Stimulated activated CD4-positive, alpha-beta T cell treated with anti-CD3 and anti-CD28 coated beads, Interleukin-15, amount 100 ng/mL, for 24 hours (primary cell): Measurements from ENCODE around the gene MARCKS.
A peak's percentile ranks its signal among the peaks of the same experiment; 100 is the strongest.

ENCODE experiments used
- DNase-seq: peaks from one replicate; pipeline ENCODE4 v3.0.0-alpha.2; 2020

The MARCKS gene, protein sequence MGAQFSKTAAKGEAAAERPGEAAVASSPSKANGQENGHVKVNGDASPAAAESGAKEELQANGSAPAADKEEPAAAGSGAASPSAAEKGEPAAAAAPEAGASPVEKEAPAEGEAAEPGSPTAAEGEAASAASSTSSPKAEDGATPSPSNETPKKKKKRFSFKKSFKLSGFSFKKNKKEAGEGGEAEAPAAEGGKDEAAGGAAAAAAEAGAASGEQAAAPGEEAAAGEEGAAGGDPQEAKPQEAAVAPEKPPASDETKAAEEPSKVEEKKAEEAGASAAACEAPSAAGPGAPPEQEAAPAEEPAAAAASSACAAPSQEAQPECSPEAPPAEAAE

DNA sequence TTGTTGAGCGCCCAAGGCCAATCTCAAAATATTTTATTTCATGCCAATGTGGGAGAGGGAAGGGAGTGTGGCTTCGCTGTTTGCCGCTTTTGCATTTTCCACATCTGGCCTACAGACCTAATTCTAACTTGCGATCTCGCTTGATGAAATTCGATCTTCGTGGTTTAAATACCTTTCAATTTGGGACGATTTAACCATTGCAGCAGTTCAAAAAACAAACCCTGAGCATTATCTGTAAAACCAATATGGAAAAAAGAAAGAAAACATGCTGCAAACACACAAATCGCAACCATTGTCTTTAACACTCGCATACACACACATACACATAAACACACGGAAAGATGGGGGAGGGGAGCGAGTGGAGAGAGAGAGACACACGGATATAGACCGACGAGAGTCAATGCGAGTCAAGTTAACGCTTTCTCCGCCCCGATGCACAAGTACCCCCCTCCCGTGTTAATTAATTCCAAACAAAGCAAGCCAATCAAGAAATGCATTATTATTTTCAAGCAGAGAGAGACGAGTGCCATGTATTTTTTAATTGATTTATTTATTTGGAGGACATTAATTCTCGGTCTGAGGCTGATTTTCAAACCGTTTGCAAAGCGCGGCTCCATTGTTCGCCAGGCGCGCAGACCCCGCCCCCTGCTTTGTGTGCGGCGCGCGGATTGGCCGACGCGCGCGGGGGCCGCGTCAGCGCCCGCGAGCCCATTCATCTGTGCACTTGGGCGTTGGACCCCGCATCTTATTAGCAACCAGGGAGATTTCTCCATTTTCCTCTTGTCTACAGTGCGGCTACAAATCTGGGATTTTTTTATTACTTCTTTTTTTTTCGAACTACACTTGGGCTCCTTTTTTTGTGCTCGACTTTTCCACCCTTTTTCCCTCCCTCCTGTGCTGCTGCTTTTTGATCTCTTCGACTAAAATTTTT, at the start of gene MARCKS:
MARCKS (plus strand) TSS at position 721 of the 931 bp plus-strand sequence. CDS start 401 bp downstream, outside the sequence.
- peak; percentile 63 for DNase-seq

DNA sequence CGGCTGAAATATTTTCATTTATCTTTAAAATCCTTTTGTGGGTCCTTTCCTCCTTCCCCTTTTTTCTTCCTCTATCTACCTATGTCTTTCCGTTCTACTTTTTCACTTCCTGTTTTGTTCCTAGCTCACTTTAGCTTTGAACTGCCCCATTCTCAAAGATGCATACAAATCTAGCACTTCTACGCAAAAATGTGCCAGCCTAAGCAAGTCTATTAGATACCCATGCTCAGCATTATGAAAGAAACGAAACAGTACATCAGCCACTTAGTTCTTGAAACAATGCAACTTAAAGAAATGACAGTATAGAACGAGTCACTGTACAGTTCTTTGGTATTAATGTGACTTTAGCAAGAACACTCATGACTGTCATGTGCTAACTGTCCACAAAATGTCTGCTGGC, 47.3 kb upstream of the MARCKS start:
- no peak for DNase-seq

DNA sequence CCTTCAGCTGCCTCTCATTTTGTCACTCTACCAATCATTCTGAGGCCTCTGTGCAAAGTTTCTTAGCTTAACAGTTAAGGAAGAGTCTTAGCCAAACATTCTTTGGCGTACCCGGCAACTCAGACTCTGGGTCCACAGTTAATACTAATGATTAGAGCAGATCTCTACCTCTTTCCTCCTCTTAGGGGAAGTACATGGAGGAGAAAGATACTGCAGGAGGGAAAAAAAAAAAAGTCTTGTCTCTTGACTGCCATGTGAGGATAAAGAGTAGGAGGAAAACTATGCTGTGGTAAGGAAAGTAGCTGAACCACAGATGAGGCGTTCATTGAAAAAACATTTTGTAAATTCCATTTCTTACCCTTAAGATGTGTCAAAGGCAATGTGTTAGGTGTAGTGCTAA, 44.0 kb upstream of the MARCKS start:
- DNase-seq, result no peak

DNA sequence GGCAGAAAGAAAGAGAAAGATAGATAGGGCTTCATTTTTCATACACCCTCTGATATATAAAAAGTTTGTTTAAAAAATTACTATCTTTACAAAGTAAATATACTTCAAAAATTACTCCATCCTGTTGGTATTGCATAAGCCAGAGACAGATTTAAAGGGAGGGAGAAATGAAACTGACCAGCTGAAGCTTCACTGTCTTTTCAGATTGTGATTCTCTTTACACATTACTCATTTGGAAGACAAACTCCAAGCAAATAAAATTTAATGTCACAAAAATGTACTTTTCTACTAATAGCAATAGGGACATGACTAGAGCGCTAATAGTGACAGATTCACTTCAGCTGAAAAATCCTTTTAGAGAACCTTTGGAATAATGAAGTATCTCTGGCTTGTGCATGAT, 38.6 kb upstream of the MARCKS start:
- no peak for DNase-seq

DNA sequence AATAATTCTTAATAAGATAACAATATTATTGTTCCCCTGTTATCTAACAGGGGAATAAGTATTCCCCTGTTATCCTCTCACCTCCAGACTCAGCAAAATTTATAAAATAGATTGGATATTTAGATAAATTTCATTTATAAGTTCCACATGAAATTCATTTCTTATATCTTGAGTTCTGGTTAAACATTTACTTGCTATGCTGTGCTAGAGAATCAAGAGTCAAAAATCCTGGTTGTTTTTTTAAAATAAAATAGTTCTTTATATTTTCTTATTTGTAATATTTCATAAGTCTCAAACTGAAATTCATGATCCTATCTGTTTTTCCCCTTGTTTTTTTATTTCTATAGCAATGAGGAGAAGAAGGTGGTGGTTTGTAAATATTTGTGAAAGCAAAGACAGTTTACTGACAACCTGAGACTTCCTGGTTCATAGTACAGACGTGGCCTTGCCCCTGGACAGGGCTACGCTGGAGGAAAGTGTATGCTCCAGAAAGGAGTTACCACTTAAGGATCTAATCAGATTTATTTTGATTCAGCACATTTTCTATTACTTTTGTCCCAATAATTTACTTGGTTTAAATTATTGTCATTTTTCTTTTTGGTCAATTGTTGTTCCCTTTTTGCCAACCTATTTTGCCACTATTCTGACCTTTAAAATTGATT, 37.8 kb upstream of the MARCKS start:
- DNase-seq, result no peak

DNA sequence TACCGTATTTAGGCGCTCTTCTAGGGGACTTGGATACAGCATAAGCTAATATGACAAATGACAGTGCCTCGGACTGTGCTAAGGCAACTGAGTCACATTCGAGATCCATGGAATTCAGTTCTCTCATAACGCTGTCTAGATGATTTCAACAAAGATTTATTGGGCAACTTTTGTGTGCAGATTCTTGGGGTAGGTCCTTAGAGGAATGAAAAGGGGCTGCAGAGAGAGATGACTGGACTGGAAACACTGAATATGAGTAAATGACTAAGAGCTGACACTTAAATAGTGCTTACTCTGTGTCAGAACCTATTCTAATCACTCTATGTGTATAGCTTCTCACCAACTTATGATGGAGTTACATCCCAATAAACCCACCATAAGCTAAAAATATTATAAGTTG, 36.4 kb upstream of the MARCKS start:
- DNase-seq, result no peak

DNA sequence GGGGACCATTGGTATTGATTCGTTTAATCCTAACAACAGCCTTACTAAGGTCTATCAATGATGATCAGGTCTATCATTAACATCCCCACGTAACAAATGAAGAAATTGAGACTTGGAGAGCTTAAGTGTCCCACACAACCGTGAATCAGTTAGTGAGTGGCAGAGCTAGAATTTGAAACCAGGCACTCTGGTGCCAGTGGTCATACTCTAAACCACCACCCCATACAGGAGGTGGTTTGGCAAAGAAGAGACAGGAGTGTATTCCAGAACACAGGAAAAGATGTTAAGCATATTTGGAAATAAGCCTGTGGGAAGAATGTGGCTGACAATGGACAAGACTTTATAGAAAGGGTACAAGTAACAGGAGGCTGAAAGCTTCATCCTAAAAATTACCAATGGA, 35.7 kb upstream of the MARCKS start:
- DNase-seq, result no peak

DNA sequence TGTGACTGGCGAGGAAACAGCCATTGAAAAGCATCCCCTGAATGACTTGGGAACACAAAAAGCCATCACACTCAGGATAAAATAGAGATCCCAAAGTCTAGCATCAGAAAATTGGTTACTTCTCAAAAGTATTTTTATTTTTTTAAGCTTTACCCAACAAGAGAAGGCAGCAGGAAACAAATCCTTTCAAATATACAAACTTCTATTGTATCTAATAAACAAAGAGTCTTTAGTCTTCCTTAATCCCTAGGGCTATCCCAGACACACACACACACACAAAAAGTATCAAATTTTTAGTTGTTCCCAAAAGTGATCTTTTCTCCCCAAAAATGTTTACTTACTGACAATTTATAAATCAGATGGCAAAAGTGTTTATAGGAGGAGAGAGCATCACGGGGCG, 33.2 kb upstream of the MARCKS start:
- DNase-seq, result no peak

DNA sequence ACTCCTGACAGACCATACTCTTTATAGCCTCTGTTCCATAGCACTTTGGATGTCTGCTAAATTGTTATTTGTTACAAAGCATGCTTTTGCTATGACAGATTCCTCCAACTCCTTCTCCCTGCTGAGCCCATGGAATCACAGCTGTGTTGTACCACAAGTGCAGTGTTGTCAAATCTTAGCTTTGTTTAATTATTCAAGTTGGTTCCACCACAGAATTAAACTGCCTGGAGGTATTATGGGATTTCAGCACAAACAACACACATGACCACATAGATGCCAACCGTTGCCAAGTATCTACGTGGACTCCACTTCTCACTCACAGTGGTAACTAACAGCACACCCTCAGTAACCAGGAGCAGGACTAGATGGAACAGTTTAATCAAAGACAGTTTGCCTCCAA, 32.7 kb upstream of the MARCKS start:
- DNase-seq, result no peak

DNA sequence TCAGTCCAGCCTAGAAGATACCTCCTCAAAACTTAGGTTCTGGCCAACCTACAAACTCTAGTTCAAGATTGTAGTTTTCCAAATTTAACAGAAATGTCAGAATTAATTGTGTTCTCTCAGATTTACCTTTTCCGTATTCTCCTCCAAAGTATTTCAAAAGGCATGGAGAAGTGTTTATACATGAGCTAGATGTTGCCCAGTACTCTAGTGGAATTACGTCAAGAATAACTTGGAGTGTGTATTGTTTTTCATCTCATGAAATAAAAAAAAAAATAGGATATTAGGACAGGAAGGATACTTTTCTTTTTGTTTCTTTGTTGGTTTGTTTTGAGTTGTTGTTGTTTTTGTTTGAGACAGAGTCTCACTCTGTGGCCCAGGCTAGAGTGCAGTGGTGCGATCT, 32.3 kb upstream of the MARCKS start:
- DNase-seq, result no peak

DNA sequence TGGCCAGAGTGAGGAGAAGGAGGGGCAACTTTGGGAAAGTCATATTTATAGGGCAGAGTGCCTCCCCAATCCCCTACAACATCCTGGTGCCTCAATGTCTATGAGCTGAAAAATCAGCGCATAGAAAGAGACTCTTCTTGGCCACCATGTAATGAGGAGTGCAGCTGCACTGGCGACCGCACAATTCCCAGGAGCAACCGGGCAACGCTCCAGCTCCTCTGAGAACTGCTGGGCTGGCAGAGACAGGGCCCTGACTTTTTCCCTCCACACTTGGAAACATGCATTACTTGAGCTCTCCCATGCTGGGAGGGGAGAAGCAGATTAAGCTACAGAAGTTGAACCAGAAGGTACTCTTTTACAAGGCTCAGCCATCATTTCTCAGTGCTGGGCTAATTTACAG, 31.4 kb upstream of the MARCKS start:
- no peak for DNase-seq

DNA sequence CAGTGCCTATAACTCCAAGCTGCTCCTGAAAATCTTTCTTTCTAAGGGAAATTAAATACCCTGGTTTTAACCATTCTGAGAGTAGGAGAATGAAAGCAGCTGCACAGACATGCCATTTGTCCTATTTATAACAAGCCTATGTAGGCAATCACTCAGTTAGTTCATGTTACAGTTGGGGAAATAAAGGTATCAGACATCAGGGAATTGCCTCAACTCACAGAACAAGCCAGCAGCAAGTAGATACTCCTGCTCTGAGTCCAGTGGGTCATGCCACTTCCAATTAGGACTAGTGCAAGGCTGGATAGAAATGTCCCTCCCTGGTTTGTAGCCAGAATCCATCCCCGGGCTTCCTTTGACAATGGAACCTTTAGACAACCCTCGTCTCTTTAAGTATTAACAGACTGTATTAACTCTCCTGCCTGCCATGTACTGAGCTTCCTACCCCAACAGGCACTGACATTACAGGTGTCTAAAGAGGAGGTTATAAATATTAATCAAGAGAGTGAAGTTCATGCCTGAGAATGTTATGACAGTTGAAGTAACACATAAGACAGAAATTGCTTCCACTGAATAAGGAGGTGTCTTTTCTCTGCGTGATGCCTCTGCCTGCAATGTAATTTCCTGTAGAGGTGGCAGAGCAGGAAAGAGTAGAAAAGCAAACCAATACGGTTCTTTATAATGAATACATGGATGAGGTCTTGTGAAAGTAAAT, 28.0 kb upstream of the MARCKS start:
- no peak for DNase-seq

DNA sequence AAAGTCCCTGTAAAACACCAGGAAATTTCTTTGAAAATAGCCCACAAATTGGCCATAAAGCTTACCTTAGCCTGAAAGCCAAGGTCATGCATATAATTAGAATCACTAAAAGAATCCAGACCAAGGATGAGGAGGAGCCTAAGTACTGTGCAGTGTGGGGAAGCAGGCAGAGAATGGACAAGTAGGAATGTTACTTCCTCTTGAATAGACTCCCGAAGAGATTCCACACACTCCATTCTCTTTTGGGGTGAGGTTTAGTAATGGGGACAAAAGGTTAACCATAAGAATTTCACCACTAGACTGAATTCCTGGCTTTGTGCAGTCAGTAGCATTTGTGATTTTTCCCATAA, 27.5 kb upstream of the MARCKS start:
- DNase-seq, result no peak

DNA sequence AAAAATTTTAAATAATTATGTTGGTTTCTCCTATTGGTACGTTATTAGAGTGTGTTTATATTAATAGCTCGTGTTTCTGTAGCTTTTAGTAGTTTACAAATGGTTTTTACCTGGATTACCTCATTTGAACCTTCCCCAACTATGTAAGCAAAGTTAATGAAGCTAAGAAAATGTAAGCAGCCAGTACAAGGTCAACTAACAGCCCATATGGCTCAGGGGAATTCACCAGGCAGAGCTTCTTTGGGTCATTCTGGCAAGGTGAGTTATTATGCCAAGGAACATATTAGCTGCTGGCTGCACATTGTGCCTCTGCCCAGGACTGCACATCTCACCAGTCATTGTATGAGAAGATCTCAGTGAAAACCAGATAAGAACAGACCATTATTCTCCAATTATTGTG, 27.0 kb upstream of the MARCKS start:
- DNase-seq, result no peak

DNA sequence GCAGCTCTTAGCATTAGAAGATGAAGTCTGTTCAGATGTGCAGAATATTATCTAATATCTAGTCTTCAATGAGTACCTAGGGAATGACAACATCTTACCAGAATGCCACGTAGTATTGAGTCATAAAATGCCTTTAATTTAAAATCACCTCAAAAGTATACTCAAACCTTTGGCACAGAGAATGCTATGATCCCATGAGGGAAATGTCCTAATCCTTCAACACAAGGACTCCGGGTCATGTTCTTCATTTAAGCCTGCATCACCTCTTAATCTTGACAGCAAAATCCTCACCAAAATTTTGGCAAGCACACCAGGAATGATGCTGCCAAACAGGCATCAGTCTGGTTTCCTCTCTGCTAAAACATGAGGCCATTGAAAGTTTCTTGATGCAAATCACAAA, 23.6 kb upstream of the MARCKS start:
- no peak for DNase-seq

DNA sequence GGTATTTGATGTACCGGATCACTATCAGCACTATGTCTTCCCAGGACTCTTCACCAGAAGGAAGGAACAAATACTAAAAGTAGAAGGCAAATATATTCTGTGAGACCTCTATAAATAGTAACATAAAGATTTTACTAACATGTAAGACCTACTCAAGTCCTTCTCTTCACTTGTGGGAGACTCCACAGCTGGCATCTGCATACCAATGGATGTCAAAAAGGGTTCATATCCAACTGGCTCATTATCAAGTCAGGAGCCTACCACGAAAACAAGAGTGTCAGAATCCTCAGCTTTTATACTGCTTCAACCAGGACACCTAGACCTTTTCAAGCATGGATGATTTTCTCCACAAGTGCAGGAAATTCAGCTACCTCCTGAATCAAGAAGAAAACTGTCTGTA, 20.0 kb upstream of the MARCKS start:
- DNase-seq, result no peak

DNA sequence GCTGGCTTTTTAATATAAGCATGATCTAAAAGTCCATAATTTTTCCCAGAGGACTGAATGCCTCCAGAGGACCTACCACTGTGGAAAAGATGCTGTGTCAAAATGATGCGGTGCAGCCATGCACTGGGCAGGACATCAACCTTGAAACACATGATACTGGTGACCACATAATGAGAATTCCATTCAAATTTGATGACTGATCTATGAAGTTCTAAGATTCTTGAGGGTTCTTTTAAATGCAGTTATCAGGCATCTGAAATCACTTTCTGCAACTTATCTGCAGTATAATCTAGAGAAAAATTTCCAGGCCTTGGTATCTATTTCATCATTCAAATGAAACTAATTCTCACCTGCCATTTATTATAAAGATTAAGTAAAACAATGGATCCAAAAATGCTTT, 15.0 kb upstream of the MARCKS start:
- no peak for DNase-seq

DNA sequence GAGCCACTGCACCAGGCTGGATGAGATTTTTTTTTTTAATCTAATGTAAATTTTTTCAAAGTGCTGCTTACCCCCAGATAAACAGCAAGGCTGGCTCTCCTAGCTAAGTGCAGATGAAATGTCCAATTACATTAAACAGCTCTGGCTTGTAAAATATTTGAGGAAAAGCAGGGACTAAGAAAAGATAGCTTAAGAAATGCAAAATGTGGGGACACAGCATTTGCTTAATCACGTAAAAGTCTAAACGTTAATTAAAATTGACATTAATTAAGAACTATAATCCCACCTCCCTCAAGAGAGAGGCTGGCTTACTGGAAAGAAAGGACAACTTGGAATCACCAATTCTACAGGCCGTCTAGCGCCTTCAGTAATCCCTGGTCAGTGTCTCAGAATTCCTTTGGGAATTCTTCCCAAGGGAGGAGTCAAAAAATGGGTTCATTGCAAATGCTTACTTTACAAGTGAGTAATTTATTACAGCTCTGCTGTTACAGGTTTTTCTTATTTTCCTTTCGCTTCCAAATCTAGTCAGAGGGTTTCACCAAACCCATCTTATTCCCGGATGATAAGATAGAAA, 13.6 kb upstream of the MARCKS start:
- DNase-seq, result no peak

DNA sequence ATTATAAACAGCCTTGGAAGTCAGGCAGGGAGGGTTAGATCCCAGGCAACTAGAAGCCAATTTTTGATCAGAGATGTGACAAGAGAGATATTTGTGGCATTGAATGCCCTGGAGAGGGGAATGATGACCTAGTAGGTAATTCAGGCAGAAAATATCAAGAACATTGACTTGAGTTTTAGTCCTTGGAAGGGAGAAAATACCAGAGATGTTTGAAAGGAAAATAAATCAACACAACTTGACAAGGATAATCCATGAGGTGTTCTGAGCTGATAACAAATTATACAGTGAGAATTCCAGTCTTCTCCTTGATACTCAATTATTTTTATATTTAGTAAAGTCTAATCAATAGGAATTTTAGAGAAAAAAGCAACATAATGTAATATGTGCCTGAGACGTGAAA, 10.6 kb upstream of the MARCKS start:
- no peak for DNase-seq

DNA sequence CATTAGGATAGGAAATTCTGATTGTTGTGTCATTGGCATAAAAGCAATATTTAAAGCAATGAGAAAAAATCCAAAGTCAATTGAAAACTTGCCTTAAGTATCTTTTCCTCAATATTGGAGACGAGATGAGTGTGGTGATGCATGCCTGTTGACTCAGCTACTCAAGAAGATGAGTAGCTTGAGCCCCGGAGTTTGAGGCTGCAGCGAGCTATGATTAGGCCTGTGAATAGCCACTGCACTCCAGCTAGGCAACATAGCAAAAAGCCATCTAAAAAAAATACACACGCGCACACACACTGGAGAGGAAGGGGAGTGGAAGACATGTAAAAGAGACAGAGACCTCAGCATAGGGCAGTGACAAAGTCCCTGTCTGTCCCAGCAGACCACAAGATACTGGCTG, 9.7 kb upstream of the MARCKS start:
- no peak for DNase-seq

DNA sequence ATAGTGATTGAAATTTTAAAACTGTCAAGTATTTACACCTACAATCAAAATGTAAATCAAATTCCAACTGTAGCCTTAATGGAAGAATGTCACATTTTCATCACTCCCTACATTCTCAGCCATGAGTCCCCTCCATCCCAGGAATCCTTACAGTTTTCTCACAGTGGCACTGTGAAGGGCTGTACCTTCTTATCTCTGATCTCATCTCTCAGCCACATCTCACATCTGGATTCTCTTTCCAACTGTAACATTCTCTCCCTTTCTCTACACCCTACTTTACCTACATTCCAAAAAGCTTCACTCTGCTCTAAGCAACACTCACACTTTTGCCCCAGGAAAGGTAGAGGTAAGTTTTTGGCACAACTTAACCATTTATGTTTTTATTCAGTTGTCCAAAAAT, 8.9 kb upstream of the MARCKS start:
- DNase-seq, result no peak

DNA sequence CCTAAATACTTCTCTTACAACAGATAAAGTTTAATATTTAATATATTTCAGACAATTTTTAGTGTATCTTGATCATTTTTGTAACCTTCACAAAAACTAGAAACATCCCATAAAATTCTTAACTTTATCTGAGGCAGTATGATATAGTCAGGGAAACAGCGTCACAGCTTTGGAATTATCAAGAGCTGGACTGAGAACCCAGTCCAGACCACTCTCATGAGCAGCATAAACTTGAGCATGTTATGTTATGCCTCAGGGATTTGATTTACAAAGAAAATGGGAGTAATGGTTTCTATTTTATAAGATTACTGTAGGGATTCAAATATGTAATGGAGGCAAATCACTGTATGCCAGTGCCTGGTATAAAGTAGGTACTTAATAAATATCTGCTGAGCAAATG, 8.3 kb upstream of the MARCKS start:
- no peak for DNase-seq

DNA sequence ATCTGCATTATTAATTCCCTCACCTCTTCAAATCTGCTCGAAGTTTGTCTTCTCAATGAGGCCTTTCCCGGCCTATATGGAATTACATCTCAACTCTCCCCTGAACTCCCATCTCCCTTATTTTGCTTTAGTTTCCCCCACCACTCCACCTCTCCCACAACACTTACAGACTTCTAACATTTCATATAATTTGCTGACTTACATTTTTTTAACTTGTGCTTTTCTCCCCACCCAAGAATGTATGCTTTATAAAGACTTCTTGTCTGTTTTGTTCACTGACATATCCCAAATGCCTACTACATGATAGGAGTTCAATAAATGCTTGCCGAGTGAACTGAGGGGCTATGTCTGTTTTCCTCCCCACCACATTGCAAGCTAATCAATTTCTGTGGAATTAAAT, 3.9 kb upstream of the MARCKS start:
- DNase-seq, result no peak
